ENCODE results near the gene MUC22.
A peak's percentile ranks its signal among the peaks of the same experiment; 100 is the strongest.
"Not testable (repeated sequence)": the region's sequence is repeated elsewhere in the genome, so short reads cannot be mapped to it uniquely, and the experiment has no call there.

MUC22 gene

DNA sequence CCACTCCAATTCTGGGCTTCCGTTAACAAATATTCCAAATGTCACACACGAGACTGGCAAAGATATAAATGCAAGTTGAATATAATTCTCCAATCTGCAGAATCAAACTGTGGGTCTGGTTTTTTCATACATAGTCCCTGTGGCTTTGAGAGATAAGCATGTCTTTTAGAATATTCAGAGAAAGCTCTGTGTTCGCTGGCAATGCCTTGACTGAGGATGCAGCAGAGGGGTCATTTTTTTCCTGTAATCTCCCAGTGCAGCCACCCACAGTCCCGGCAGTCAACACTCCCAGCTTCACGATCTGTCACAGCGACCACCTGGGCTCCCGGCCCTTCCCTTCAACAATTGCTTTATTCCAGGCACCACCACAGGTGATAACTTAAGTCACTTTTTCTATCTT lies 30.5 kb downstream of the MUC22 start:
- DNase-seq, result no peak

DNA sequence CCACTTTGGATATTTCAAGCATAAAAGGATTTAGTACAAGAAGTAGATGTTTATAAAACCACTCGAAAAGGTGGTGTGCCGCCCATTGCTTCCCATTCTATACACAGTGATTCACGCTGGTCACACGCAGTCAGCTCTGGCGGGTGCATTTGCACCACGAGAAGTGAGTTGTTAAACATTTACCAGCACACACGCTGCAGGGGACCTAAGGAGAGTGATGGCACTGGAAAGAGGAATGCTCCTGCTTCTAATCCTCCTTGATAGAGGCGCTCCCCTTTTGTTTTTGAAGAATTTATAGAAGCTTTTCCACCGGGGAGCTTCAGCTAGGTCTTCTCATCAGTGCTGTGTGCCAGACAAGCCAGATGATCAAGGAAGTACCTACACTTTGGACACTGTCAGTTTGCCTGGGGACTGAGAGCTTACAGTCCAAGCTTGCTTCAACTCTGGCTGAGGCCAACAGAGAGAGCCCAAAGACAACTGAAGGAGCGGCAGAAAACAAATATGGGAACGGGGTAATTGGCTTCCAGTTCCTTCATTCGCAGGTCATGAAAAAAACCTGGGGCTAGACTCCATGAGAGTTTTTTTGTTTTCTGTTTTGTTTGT lies 31.2 kb downstream of the MUC22 start:
- DNase-seq, result no peak

DNA sequence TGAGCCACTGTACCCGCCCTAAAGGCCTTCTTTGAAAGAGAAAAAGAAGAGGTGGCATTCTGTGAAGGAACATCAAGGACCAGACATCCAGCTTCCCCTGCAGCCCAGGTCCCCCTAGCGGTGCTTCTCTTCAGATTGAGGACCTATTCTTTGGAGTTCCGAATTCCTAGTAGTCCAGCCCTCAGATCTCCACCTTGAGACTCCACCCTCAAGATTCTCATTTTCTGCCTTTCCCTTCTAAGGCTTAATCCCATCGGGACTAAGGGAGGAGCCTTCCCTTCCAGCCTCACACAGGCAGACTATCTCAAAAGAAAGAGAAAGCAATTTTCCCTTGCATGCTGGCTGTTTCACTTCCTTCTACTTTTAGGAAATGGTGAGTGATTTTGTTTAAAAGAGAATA lies 32.5 kb downstream of the MUC22 start:
- DNase-seq, result peak in 1 of 2 experiments; percentile 17

DNA sequence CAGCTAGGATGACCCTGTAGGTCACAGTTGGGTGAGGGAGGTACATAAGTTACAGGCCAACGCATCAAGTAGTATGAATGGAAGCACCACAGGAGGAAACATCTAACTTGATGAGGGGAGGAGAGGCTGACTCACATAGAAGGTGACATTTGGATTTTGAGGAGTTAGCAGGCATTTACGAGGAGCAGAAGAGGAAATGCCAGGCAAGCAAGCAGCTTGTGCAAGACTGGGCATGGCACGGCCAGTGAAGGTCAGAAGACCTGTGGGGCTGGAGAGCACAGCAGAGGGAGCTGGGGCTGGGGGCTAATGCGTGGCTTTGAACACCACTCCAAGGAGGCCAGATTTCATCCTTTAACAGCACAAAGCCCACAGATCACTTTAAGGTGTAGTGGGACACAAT lies 37.8 kb downstream of the MUC22 start:
- no peak for DNase-seq

DNA sequence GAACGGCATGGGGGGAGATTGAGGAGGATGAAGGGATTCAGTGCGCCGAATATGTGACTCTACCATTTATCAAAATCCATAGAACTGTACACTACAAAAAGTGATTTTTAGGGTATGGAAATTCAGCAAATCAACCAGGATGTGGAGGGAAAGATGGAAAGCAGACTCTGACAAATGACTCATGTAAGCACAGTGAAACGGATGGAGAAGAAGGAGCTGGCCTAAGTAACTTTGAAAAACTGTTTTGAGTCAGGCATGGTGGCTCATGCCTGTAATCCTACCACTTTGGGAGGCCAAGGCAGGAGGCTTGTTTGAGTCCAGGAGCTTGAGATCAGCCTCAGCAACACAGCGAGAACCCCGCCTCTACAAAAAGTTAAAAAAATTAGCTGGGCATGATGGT lies 39.2 kb downstream of the MUC22 start:
- no peak for DNase-seq

DNA sequence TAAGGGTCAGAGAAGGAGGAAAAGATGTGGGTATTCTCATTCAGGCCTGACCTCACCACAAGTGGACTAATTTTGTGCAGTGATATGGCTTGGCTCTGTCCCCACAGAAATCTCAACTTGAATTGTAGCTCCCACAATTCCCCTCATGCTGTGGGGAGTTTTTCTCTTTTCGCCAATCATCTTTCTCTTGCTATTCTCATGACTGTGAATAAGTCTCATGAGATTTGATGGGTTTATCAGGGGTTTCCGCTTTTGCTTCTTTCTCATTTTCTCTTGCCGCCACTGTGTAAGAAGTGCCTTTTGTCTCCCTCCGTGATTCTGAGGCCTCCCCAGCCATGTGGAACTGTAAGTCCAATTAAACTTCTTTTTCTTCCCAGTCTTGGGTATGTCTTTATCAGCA lies 42.9 kb downstream of the MUC22 start:
- DNase-seq, result not testable (repeated sequence)

DNA sequence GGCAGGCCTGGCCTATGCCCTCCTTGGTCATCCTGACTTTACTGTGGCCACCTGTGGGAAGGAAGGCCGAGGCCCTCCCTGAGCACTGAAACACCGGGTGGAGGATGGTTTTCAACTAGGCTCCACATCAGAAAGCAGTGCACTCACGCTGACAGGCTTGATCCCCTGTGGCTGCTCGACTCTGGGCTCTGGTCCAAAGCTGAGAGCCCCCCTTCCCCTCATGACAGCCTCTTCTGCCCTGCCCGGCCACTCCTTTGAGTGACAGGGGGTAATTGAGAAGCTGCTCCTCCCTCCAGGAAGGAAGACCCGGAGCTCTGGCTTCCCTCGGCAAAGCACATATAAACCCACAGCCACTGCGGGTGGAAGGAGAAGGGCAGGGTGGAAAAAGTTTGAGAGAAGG lies 43.6 kb downstream of the MUC22 start:
- DNase-seq, result no peak

DNA sequence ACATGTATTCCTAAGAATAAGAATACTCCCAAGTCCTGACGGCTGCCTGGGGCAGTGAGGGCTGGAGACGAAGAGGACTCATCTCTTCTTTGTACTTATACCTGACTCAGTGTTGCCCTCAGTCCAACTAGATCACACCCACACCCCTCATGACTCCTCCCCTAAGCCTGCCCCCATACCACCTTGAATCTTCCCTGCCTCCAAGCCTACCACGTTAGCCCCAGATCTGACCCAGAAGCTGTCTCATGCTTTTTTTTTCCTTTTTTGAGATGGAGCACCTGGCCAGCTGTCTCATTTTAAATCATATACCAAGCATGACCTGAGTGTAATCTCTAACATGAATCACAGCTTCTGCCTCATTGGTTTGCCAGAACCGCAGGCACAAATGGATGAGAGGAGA lies 45.2 kb downstream of the MUC22 start:
- DNase-seq, result no peak

DNA sequence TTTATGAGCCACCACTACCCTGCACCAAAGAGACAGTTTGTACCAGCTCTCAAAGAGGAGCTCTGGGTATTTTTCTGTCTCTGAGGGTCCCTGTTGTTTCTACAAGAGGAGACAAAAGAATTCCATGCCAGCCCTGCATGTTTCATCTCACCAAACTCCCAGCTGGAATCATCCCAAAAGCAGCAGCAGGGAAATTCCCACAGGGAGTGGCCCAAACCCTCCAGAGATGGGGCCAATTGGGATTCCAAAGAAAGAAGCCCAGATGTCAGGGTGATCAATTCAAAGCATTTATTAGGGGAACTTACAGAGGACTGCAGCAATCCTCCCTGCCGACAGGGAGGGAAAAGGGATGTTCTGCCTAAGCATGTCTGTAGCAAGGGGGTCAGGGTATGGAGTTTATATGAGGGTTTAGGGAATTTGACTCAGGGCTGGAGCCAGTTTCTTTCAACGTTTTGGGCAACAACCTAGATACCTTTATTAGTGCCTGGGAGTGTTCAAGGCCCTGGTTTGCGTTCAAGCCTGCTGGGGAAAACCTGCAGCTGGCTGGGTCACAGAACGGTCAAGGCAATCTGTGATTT lies 47.2 kb downstream of the MUC22 start:
- DNase-seq, result peak in 1 of 2 experiments; percentile 8

DNA sequence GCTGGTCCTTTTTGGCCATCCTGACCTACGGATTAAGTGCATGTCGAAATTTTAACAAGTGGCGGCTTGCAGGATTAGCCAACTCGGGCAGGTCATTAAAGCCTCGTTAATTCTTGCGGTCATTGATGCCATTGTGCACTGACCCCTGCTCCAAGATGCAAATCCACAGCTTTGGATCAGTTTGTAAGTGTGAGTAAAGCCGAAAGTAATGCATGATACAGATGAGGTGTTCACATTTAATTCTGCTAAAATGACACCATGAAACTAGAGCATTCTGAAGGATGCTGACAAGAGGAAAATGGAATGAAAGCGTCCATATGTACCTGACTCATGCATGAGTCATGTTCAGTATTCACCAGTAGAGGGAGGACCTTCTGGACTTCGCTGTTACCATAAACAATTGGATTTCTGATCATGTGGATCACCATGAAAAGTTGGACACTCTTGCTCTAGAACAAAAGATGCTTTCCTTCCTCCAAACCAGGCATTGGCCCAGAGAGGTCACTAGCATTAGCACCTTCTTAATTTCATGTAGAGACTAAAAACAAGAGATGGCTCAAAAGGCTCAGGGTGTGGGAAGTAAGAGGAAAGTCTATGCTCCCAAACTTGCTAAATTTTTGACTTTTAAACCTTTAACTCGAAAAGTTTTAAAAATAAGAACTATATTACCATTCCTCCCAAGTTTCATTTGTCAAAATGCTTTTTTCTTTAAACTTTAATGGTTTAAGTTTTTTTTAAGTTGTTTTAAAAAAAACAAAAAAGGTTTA lies 48.0 kb downstream of the MUC22 start:
- DNase-seq, result peak in 1 of 2 experiments; percentile 53

DNA sequence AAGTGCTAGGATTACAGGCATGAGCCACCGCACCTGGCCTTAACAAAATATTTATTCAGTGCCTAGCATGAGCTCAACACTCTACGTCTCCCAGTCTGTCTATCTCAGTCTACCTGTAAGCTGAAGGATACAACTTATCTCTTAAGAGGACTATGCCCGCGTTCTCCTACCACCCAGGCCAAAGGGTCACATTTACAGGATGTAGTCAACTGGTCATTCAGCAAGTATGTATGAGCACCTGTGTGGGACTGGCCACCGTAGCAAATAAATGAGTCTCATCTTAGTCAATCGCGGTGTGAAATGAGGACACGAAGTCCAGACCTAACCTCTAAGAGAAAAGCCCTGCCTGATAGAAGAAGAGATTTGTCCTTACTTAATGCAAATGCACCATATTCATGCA lies 49.9 kb downstream of the MUC22 start:
- DNase-seq, result no peak

DNA sequence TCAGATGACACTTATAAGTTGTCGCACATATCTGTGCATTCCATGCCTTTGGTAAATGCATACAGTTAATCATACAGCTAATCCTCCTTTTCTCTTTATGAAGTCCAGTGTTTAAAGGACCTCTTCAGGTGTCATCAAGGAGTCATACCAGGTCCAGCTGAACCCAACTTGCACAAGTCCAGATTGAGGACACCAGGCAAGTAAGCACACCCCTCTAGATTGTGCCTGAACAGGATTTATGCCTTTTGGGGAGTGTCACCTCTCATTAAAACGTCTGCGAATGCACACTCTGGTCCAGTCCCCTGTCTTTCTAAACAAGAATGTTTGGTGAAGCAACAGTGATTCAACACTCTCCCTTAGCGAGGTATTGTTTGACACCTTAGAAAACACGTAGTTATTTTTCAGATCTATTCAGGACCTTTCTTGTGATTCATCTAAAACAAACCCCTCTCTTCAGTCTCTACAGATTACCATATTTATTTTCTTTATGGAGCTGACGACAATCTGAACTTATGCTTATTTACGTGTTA lies 53.7 kb downstream of the MUC22 start:
- DNase-seq, result no peak

DNA sequence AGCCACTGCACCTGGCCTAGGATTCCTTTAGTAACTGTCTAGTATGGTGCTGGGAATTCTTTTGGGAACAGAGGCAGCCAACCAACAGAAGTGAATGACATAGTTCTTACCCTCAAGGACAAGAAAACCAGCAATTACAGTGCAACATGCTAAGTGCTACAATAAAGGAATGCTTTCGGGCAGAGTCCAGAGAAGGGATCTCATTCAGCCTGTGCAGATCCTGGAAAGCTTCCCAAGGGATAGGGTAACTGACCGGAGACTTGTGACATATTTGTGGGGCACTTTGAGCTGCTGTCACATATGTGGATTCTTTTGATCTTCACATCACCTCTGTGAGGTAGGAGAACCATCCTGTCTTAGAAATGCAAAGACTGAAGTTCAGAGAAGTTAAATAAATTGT lies 55.3 kb downstream of the MUC22 start:
- DNase-seq, result no peak

DNA sequence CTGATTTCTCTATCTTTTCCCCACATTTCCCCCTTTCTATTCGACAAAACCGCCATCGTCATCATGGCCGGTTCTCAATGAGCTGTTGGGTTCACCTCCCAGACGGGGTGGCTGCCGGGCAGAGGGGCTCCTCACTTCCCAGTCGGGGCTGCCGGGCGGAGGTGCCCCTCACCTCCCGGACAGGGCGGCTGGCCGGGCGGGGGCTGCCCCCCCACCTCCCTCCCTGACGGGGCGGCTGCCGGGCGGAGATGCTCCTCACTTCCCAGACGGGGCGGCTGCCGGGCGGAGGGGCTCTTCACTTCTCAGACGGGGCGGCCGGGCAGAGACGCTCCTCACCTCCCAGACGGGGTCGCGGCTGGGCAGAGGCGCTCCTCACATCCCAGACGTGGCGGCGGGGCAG lies 56.8 kb downstream of the MUC22 start:
- not testable (repeated sequence) for DNase-seq

DNA sequence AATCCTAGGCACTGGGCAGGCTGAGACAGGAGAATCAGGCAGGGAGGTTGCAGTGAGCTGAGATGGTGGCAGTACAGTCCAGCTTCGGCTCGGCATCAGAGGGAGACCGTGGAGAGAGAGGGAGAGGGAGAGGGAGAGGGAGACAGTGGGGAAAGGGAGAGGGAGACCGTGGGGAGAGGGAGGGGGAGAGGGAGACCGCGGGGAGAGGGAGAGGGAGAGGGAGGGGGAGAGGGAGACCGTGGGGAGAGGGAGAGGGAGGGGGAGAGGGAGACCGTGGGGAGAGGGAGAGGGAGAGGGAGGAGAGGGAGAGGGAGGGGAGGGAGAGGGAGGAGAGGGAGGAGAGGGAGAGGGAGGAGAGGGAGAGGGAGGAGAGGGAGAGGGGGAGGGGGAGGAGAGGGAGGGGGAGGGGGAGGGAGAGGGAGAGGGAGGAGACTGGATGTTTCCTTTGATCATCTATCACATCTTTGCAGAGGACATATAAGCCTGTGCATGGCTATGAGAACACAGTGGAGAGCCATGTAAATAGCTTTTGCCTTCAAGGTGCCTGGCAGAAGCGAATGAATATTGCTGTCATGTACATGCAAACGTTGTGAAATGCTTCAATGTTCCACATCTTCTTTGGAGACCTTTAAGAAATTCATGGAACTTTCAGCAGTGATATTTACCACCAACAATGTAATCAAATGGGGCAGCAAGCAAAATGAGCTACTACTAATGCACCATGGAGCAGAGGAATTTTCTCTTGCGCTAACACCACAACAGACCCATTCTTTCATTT lies 57.8 kb downstream of the MUC22 start:
- not testable (repeated sequence) for DNase-seq

DNA sequence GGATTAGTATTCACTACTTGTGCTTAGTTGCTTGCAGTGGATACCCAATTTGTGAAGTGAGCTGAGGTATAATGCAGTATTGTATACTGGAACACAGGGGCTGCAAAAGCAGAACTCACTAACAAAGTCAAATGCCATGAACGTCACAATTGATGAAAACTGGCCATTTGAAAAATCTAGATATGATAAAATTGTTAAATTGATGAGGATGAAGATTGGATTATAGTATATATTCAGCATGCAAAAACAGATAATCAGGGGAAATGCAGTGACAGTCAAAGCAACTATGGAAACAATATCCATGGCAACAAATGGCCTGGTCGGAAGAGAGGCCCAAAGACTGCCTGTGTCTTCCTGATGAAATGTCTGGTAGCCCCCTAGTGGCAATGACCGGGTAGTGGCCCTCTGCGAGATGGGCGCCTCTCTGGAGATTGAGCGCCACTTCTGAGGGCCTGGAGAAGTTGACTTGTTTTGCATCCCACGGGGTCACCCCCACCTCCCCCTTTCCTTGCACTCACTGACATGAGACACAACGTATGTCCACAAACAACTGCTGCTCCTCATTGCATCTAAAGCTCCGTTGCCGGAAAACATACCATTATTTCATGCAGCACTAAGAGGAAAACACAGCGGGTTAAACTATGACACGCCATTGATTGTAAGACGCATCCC lies 58.5 kb downstream of the MUC22 start:
- peak; percentile 32 to 80 for DNase-seq

DNA sequence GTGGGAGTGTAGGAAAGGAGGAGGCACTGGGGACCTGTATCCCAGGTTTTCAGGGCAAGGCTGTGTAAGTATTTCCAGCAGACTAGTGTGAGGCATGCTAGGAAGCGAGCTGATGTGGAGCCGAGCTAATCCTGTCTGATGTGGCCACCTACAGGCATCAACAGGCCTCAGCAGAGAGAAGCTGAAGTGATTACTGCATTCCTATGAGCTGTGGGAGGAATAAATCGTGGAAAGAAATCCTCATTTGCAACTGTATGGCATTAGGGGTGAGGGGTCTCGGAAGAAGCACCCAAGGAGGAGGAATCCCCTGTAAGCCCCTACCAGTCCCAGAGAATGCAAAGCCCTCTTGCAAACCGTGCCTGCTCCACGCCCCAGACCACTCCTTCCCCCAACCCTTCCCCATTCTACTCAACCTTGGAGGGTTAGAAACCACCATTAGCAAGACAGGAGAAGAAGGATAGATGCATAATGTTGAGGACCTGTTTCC lies 60.5 kb downstream of the MUC22 start:
- DNase-seq, result peak in 1 of 2 experiments; percentile 62

DNA sequence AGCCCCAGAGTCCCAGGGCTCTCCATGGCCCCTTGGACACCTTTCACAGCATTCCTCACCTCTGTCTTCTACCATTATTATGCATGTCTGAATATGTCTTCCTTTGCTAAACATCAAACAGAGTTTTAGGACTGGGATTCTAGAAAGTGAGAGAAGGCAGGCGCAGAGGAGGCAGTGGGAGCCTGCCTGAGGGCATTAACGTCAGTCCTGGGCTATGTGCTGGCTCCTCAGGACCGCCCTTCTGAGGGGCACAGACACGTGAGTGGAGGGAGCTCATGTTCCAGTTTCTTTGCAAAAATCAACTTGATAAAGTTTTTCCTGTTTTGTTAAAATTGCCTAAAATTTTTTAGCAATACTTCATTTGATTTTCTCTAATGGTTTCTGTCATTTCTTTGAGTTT lies 64.1 kb downstream of the MUC22 start:
- DNase-seq, result no peak

DNA sequence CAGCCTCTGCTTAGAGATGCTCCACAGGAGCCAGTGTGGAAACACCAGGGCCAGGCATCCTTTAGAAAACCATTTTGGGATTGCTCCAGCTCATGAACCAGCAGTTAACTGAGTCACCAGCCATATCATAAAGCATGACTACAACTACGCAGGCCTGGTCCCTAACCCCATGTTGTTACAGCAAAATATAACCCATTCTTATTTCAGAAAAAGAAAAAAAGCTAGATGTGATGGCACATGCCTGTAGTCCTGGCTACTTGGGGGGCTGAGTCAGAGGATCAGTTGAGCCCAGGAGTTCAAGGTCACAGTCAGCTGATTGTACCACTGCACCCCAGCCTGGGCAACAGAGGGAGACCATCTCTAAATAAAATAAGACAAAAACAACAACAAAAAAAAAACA lies 65.3 kb downstream of the MUC22 start:
- no peak for DNase-seq

DNA sequence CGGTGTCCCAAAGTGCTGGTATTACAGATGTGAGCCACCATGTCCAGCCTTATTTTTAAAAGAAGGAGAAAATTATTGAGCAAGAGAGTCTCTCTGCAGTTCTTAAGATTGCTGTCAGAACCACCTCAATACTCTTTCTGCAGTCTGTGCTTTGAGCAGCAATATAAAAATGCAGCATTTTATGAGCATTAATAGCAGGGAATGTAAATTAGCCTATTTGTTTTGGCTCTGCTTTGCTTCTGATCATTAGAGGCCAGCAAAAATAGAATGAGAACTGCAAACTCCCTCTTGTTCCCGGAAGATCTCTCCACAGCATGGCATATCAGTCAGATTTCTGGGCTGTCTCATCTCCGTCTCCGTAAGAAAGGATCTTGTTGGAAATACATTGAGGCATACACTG lies 66.3 kb downstream of the MUC22 start:
- no peak for DNase-seq

DNA sequence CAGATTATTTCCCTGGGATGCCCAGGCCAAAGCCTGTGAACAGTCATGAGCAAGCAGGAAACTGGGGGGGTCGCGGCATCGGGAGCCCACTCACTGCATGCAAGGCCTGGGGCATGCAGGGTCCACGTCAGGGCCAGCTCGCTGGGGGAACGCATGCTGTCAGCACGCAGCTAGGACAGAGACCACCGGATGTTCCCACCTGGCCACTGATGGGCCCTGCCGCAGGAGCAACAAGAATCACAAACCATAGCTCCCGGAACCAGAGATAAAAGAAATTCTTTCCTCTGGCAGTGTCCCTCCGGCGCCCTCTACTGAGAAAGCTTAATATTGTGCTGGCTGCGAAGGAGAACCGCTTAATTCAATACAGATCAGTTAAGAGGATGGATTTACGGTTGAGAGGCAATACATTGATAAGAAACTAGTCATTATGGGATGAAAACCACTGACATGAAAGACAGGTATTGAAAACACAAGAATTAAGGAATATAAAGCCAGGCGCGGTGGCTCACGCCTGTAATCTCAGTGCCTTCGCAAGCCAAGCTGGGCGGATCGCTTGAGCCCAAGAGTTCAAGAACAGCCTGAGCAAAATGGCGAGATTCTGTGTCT lies 69.5 kb downstream of the MUC22 start:
- DNase-seq, result peak in 1 of 2 experiments; percentile 72

DNA sequence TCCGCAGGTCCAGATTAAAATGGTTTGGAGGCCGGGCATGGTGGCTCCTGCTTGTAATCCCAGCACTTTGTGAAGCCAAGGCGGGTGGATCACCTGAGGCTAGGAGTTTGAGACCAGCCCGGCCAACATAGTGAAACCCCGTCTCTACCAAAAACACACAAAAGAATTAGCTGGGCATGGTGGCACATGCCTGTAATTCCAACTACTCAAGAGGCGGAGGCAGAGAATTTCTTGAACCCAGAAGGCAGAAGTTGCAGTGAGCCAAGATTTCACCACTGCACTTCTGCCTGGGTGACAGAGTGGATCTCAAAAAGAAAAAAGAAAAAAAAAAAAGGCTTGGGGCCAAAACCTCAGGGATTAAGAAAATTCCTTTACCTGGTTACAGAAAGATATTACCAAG lies 71.6 kb downstream of the MUC22 start:
- no peak for DNase-seq

Data from NCI-H524 (cell line).